ENCODE results near the gene ITPRID1.
"Not testable (repeated sequence)": the region's sequence is repeated elsewhere in the genome, so short reads cannot be mapped to it uniquely, and the experiment has no call there.

Gene ITPRID1

DNA sequence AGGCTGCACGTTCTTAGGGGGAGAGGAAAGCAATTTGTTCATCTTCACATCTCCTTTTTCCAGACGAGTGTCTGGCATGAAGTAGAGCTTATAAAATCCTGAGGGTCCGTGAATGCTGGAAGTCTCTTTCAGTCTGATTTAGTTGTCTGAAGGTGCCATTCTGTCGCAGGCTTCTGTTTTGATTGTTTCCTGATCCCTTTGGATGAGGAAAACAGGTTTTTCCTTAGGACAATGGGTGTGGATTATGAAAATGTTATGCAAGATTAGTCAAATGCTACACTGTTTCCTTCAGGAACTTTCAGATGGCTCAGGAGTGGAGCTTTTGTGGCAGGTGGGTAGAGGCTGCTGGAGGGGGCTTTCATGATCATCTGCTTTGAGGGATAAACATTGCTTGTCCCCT is at the start of gene ITPRID1:
Gene ITPRID1, plus strand, starts transcription at position 301 of the 400 bp plus-strand sequence. CDS start 38,935 bp downstream, outside the sequence.
- DNase-seq (ENCODE audit: low read depth in 2 of 2), result no peak

DNA sequence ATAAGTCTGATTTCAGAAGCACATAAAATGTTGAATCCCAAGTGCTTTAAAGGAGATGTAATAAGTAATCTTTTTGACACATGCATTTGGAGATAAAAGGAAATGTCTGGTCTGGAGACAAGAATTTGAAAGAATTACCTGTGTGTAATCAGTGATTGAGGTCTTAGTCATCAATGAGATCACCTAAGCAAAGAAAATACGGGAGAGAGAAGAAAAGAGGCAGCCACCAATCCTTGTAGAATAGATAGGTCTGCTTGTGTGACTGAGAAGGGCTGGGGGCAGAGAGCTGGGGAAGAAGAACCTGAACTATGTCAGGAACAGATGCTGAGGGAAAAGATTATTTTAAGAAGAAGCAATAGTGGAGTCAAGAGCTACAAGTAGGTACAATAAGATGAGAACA is 49.3 kb upstream of the ITPRID1 start:
- DNase-seq (ENCODE audit: low read depth in 2 of 2), result no peak

DNA sequence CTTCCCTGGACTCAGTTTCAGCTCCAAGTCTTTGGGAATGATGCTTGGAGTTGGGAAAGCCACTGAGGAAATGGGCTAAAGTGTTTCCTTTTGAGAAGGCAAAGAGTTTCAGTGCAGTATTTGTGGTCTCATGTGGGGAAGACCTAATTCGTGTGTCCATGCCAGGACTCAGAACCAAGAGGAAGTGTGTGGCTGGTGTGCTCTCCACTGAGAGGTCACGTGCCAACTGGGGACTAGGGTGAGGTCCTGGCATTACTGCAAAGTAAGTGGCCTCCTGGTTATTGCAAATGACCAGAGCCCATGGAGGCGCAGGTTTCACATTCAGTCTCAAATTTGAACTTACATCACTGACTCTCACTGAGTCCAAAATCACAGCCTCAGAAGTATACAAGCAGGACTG is 48.6 kb upstream of the ITPRID1 start:
- DNase-seq (ENCODE audit: low read depth in 2 of 2), result no peak

DNA sequence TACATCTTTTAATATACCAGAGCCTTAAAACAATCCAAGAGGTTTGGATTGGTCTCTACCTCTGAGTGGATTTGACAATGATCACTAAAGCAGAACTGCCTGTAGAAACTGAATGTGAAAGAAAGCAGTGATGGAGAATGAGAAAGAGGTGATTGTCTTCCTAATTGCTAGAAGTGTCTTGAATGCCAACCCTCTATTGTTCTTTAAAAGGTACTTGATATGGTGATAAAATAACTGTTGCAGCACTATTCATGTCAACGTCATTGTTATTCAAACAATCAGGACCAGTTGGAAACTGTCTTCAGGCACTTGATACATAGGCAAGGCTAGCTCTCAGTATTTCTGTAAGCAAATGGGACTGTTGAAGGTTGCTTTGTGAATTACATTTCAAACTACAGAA is 47.9 kb upstream of the ITPRID1 start:
- DNase-seq (ENCODE audit: low read depth in 2 of 2), result no peak

DNA sequence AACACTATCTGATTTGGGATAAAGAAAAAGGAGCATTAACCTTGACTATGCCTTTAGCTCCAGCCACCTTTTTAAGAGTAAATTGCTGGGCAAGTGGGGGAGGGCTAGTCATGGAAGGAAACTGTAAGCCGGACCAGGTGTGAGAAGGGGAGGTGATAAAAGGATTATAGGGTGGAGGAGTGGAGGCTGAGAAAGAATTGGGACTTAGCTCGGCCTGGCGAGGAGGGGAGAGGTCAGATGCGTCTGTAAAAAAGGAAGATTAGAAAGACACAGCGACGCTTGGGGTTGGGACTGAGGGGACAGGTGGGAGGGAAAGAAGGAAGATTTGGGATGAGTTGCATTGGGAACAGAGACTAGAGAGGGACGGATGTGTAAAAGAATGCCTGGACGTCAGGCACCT is 43.0 kb upstream of the ITPRID1 start:
- not testable (repeated sequence) for DNase-seq (ENCODE audit: low read depth in 2 of 2)

DNA sequence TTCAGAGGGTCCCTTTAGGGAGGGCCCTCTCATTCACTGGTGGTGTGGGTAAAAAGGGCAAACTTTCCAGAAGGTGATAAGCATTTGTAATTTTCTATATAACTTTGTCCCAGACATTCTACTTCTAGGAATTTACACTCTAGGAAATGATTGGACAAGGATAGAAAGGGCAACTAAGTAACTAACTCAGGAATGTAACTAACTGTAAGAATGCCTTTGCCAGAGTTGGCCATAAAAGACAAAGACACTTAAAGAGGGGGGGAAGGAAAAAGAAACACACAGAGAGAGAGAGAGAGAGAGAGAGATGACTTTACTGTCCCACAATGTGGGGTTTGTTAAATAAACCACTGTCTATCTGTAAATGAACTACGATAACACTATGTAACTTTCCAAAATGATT is 38.5 kb upstream of the ITPRID1 start:
- no peak for DNase-seq (ENCODE audit: low read depth in 2 of 2)

DNA sequence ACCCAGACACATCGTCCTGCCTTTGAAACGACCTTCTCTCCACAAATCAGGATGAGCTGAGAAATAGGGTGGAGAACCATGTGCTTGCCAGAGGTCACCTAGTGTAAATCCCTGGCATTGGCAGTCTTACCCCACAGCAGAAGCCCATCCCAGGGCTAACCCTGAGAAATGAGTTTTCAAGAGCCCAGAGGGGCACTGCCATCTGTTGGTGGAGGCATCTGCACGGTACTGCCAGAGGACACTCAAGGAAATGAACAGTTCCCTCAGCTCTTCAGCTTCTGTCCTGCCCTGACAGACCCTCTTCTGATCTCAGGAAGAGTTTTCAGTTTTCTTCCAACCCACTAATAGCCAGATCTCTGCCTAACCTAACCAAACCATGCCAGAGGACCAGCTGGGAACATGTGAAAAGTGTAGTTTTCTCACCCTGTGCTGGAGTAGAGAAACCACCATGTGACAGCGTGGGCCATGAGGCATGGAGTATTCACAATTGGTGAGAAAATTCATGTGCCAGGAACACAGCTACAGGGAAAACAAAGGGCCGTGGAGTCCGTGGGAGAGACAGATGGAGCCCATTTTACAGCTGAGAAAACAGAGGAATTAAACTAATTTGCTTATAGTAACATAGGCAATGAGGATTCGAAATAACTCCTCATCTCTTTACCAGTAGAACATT is 37.7 kb upstream of the ITPRID1 start:
- DNase-seq (ENCODE audit: low read depth in 2 of 2), result no peak

DNA sequence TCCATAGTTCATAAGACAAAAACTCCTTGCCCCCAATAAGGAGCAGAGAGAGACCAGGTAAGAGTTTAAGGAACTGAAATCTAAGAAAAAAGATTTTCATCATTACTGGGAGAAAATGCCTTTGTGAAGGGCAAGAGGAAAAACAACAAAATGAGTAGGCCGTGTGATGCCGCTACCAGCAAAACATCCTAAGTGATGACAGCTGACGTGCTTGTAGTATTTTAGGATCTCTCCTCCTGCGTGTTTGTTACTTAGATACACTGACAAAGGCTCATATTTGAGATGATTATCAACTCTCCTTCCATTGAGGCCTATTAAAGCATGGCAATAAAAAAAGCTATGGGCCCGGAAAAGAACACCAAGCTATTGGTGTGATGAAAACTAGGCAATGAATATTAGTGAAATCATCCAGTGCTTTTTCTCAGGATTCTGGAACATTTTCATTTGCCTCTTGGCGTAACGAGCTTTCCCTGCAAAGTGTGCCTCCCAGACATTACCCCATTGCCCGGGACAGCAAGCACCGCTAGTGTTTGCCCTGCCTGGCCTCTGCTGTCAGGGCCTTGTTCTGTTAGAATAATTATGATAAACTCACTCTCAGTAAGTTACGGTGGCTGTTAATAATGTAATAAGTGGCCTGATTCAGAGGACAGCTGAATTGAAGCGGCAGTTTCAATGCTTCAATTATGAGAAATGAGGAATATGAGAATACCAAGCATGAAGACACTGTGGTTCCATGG is 36.8 kb upstream of the ITPRID1 start:
- DNase-seq (ENCODE audit: low read depth in 2 of 2), result no peak

DNA sequence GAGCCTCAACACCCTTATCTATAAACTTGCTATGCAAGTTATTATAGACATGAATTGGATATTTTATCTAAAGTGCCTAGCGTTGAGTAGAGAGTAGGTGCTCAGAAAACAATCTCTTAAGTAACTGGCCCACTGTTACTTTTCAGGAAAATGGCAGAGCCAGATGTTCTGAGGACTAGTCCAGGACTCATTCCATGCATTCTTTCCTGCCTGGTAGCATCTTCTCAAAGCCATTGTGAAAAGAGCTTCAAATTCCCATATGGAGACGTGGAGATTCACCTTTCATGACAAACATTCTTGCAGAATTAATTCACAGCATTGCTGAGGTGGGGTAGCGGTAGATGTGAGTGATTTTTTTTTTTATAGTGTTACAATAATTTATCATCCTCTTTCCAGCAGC is 35.9 kb upstream of the ITPRID1 start:
- no peak for DNase-seq (ENCODE audit: low read depth in 2 of 2)

DNA sequence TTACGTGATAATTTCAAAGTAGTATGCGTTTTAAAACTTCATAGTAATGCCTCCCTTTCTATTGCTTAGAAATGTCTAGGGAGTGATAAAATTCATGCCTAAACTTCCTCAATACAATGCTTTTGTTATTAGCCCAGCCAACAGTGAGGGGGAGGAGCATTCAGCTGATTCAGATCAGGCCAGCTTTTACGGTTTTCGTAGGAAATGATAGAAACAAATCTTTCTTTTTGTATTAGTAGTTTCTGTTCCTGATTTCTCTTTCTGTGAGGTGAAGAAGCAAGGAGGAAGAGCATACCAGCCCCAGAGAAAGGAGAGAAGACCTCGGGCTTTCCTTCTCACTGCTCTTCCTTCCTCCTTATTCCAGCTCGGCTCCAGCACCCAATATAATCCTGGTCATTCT is 35.2 kb upstream of the ITPRID1 start:
- DNase-seq (ENCODE audit: low read depth in 2 of 2), result no peak

DNA sequence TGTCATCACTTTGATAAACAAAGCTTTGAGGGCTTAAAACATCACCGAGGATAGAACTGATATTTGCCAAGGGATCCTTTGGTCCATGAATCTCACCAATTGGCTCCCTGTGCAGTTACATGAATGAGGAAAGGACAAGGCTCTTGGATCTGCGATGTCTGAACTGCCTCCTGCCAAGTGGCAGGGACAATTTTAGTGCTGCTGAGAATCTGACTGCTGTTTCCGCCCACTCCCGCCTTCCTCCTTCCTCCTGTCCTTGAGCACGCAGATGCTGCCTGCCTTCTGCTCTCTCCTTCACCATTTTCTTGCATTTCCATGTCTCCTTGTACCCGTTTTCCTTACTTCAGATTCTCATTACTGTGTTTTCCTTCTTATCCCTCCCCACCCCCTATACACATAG is 26.8 kb upstream of the ITPRID1 start:
- DNase-seq (ENCODE audit: low read depth in 2 of 2), result no peak

DNA sequence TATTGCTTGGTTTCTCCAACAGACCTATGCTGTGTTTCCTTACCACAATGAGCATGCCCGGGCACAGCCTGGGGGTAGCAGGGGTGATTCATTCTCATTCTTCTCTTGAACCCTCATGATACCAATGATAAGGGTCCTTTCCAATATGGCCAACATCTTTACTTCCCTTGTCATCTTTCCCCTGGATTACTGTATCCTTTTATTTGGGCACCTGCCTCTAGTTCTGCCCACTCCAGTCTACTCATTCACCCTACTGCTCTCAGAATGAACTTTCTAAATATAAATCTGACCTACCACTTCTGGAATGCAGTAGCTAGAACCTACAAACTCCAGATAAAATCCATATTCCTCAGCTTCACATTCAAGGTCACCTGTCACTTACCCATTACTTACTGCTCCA is 26.4 kb upstream of the ITPRID1 start:
- no peak for DNase-seq (ENCODE audit: low read depth in 2 of 2)

DNA sequence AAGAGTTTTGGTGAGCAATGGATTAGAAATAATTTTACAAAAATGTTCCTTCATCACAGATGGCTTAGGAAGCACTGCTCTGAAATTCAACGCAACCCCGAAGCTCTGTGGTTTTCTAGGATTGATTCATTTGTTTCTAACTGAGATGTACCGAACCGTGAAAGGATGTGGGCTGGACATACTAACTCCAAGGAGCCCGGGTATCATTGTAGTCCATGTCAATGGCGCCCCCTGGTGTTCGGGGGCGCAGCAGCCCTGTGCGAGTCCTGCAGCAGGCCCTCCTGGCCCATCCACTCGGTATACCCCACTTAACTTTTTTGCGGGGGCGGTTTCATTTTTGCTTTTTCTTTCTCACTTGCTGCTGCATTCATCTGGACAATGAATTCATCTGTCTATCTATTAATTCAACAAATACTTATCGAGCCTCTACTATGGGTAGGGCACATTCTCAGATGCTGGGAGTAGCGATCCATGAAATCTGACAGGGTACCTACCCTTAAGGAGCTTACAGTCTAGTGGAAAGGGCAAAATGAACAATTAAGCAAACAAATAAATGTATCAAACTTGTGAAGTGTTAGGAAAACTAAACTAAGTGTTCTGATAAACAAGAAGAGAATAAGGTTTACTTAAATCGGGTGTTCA is 25.2 kb upstream of the ITPRID1 start:
- DNase-seq (ENCODE audit: low read depth in 2 of 2), result peak; percentile 6 to 14

DNA sequence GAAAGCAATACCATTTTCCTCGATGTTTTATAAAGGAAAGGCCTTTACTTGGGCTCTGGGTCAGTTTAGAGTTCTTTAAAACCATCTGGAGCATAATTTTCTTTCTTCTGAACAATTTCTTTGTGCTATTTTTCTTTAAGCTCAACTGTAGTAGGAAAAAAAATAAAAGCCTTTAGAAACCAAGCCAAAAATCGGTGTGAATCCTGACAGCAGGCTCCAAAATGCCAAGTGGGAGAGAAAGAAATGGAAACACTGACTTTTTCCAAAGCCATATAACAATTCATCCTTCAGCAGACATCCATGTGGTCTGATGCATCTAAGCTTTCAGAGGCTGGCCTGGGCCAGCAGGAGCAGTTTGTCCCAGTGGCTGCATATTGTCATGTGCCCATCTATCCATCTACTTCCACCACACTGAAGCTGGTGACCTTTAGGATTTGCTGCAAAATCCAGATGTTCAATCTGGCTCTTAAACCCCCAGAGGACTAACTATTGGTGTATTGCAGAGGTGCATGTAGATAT is 23.0 kb upstream of the ITPRID1 start:
- no peak for DNase-seq (ENCODE audit: low read depth in 2 of 2)

DNA sequence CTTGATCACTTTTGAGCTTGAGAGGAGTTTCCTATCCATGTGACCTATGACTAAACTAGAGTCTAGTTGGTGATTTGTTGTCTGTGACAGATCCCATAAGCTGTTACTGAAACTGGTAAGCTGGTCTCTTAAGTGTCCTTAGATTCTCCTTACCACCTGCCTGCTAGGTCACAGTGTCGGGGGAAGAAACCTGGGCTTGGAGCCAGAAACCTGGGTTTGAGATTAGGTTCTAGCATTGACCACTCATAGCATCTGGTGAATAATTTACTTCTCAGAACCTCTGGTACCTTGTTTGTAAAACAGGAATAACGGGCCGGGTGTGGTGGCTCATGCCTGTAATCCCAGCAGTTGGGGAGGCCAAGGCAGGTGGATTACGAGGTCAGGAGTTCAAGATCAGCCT is 21.8 kb upstream of the ITPRID1 start:
- DNase-seq (ENCODE audit: low read depth in 2 of 2), result no peak

DNA sequence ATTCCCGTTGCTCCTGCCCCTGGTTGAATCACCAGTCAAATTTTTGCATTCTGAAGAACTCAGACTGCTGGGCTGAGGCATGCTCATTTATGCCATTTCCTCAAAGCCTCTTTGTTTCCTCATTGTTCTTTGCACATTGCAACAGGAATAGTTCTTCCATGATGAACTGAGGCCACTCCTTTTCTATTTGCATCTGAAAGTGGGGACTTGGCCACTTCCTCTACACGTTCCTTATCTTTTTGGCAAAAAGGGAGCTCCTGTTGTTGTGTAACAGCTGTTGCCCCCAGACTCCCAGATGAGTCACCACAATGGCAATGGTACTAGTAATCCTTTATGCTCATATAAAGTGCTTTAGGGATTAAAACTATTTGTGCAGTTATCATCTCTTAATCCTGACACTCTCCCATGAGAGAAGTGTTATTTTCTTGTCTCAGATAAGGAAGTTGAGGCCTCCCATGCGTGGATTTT is 20.1 kb upstream of the ITPRID1 start:
- no peak for DNase-seq (ENCODE audit: low read depth in 2 of 2)

DNA sequence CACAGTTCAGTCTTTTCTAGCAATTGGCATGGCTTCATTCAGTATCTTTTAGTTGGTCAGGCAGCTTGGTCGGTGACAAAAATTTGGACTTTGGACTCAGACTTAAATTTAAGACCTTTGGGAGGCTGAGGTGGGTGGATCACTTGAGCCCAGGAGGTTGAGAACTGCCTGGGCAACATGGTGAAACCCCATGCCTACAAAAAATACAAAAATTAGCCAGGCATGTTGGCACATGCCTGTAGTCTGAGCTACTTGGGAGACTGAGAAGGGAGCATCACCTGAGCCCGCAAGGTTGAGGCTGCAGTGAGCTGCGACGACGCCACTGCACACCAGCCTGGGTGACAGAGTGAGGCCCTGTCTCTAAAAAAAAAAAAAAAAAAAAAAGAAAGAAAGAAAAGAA is 19.5 kb upstream of the ITPRID1 start:
- no peak for DNase-seq (ENCODE audit: low read depth in 2 of 2)

DNA sequence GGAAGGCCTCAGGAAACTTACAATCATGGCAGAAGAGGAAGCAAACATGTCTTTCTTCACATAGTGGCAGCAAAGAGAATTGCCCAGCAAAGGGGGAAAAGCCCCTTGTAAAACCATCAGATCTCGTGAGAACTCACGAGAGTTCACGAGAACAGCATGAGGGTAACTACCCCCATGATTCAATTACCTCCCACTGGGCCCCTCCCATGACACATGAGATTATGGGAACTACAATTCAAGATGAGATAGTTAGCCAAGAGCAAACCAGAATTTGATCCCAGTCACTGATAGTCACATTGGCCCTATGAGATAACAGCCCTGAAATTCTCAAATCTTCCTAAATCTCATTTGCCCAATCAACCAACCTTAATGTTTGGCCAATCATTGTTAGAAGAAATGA is 18.2 kb upstream of the ITPRID1 start:
- no peak for DNase-seq (ENCODE audit: low read depth in 2 of 2)

DNA sequence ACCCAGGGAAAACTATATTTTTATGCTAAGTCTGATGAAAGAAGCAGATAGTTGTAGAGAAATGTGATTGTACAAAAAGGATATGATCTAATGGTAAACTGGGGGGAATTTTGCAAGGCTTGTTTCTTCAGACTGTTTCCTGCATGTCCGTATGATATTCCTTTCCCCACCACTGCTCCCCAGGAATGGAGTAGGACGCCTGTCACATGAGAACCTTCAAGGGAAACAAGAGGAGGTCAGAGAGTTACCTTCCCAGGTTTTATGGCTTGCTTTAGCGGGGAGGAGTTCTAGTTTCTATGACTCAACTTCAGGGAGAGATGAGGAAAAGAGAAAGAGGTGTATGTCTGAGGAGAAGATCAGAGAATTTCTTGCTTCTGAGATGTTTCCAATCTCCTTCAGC is 16.4 kb upstream of the ITPRID1 start:
- DNase-seq (ENCODE audit: low read depth in 2 of 2), result no peak

DNA sequence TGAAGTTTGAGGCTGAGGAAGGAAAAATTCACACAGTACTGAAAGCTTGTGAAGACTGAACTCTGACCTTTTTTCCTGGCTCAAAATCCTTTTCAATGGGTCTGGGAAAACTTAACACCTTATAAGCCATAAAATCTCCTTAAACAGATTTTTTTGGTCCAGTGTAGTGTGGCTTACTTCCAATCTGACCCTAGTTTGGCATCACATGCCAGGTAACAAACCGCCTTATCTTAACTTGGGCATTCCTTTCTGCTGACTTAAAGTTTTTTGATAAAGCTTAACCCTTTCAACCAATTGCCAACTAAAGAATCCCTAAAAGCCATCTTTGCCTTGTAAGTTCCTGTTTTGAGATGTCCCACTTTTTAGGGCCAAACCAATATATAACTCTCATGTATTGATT is 13.2 kb upstream of the ITPRID1 start:
- DNase-seq (ENCODE audit: low read depth in 2 of 2), result no peak

DNA sequence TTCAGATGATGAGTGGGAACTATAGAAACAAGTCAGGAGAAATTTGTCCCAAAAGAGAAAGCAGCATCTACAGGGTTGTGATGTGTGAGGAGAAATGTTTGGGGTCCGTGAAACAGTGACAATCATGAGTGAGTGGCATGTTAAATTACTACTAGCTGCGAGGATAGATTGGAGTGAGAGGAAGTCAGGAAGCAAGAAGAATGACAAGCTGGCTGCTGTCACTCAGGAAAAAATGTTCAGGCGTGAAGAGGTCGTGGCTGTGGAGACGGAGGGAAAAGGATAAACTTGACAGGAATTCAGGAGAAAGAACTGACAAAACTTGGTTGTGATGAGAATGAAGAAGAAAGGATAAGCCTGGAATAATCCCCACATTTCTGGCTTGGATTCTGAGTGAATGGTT is 5.1 kb upstream of the ITPRID1 start:
- no peak for DNase-seq (ENCODE audit: low read depth in 2 of 2)

DNA sequence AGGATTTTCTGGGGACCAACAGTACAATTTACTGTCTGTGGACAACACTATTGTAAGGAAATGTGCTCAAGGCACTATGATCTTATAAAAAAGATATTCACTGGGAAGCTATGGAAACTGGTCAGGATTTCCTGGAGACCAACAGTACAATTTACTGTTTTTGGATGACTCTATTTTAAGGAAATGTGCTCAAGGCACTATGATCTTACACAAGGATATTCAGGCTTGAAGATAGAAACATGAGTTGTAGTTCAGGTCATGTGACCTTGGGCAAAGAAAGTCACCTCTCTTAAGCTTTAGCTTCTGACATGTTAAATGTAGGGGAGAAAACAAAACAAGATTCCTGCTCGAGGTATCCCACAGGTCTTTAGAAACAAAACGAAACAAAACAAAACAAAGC is 1.7 kb upstream of the ITPRID1 start:
- DNase-seq (ENCODE audit: low read depth in 2 of 2), result no peak
